CD1c-positive myeloid dendritic cell (primary cell): ENCODE measurements around the gene CORO2B.
A peak's percentile ranks its signal among the peaks of the same experiment; 100 is the strongest.

Experiments
- DNase-seq: peaks from one replicate; pipeline ENCODE4 v3.0.0-alpha.2; 2016; ENCODE audit errors: extremely low spot score

Gene CORO2B

GRCh38 chr15:68553994-68554720 lies 24.6 kb upstream of the CORO2B start:
- peak; percentile 81 for DNase-seq

GRCh38 chr15:68554721-68555678 lies 23.8 kb upstream of the CORO2B start:
- no peak for DNase-seq

- no peak for DNase-seq
Measured at GRCh38 chr15:68555679-68556037, 23.1 kb upstream of the CORO2B start.

GRCh38 chr15:68556139-68556990 lies 22.4 kb upstream of the CORO2B start:
- DNase-seq: no peak

- DNase-seq: no peak
Measured at GRCh38 chr15:68557469-68558317, 21.1 kb upstream of the CORO2B start.

GRCh38 chr15:68558318-68559305 lies 20.2 kb upstream of the CORO2B start:
- no peak for DNase-seq

GRCh38 chr15:68559345-68560310 lies 19.2 kb upstream of the CORO2B start:
- peak; percentile 83 for DNase-seq

- no peak for DNase-seq
Measured at GRCh38 chr15:68560501-68561113, 18.2 kb upstream of the CORO2B start.

- no peak for DNase-seq
Measured at GRCh38 chr15:68561171-68561900, 17.5 kb upstream of the CORO2B start.

GRCh38 chr15:68561901-68562300 lies 16.9 kb upstream of the CORO2B start:
- no peak for DNase-seq

GRCh38 chr15:68564173-68564572 lies 14.6 kb upstream of the CORO2B start:
- no peak for DNase-seq

- DNase-seq: no peak
Measured at GRCh38 chr15:68565234-68565633, 13.6 kb upstream of the CORO2B start.

- DNase-seq: no peak
Measured at GRCh38 chr15:68565726-68566125, 13.1 kb upstream of the CORO2B start.

- DNase-seq: no peak
Measured at GRCh38 chr15:68566377-68566954, 12.3 kb upstream of the CORO2B start.

GRCh38 chr15:68567345-68567744 lies 11.4 kb upstream of the CORO2B start:
- no peak for DNase-seq

GRCh38 chr15:68570974-68571373 lies 7.8 kb upstream of the CORO2B start:
- no peak for DNase-seq

- DNase-seq: no peak
Measured at GRCh38 chr15:68571582-68571981, 7.2 kb upstream of the CORO2B start.
